HG02884 (cell line): ENCODE results near the gene ASB13.

Experiments used
- ATAC-seq: cut with Tn5 transposase; IDR thresholded peaks from one replicate; pipeline ENCODE4 v1.9.1; 2021; ENCODE audit warnings: mild to moderate bottlenecking, moderate library complexity; ENCODE audit not compliant: unreplicated experiment

Gene ASB13

GRCh38 chr10:5609952-5610616 is 56.3 kb downstream of the ASB13 start:
- no peak for ATAC-seq

- no peak for ATAC-seq
Observed at GRCh38 chr10:5608608-5609220, 57.7 kb downstream of the ASB13 start.

- ATAC-seq: no peak
Observed at GRCh38 chr10:5607594-5607993, 58.8 kb downstream of the ASB13 start.

- ATAC-seq: no peak
Observed at GRCh38 chr10:5606864-5607263, 59.5 kb downstream of the ASB13 start.

GRCh38 chr10:5606321-5606720 is 60.1 kb downstream of the ASB13 start:
- no peak for ATAC-seq

- no peak for ATAC-seq
Observed at GRCh38 chr10:5604961-5605360, 61.4 kb downstream of the ASB13 start.

- ATAC-seq: no peak
Observed at GRCh38 chr10:5604236-5604925, 62.0 kb downstream of the ASB13 start.

- no peak for ATAC-seq
Observed at GRCh38 chr10:5603848-5604170, 62.6 kb downstream of the ASB13 start.

- no peak for ATAC-seq
Observed at GRCh38 chr10:5603091-5603847, 63.1 kb downstream of the ASB13 start.

GRCh38 chr10:5601826-5602495 is 64.4 kb downstream of the ASB13 start:
- no peak for ATAC-seq

GRCh38 chr10:5600908-5601307 is 65.5 kb downstream of the ASB13 start:
- ATAC-seq: no peak

- ATAC-seq: no peak
Observed at GRCh38 chr10:5599613-5600520, 66.5 kb downstream of the ASB13 start.

- ATAC-seq: no peak
Observed at GRCh38 chr10:5598085-5598690, 68.2 kb downstream of the ASB13 start.

GRCh38 chr10:5596611-5597341 is 69.6 kb downstream of the ASB13 start:
- no peak for ATAC-seq

- ATAC-seq: no peak
Observed at GRCh38 chr10:5595994-5596471, 70.4 kb downstream of the ASB13 start.

GRCh38 chr10:5595591-5595990 is 70.8 kb downstream of the ASB13 start:
- no peak for ATAC-seq

- ATAC-seq: no peak
Observed at GRCh38 chr10:5595095-5595494, 71.3 kb downstream of the ASB13 start.

GRCh38 chr10:5594271-5595049 is 71.9 kb downstream of the ASB13 start:
- ATAC-seq: no peak
